GM12872 (cell line): ENCODE results near the gene CSRP1.

Experiments used
- TF ChIP-seq, protein P1 (sequence below): IDR thresholded peaks from 3 replicates; pipeline ENCODE4 v1.5.1; 2011; ENCODE audit warnings: low read depth, mild to moderate bottlenecking, low read length, moderate library complexity; ENCODE audit not compliant: insufficient read depth

The CSRP1 gene

DNA sequence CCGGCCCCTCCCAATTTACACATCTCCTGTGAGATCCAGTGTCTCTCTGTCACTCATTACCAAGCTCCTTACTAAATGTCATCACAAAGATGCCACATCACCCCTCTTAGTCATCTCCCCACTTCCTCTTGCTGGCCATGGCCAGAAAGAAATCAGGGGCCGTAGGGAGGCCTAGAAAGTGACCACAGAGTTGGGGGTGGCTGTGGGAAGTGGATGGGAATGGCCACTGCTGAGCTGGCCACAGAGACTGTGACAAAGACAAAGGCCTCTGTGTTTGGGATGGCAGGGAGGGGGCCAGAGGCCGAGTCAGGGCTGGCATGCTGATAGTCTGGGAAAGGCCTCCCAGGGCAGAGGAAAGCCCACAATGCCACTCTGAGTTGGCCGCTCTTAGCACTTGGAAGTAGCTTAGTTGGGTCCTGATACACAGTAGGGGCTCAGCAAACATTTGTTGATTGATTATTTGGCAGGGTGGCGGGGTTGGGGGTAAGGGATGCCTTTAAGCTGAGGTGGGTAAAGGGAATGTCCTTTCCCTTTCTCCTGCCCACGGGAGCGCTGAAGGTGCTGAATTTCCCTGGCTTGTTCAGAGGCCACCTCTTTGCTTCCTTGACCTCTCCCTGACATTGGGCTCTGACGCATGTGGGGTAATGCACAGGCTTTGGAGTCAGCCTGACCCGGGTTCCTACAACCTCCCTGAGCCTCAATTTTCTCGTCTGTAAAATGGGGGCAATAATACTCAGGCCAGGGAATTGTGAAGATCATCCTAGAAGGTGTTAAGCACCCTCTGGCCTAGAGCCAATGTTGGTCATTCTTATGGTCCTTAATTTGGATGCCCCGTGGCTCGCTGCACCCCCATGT lies 45.2 kb upstream of the CSRP1 start:
- TF ChIP-seq, protein P1, sequence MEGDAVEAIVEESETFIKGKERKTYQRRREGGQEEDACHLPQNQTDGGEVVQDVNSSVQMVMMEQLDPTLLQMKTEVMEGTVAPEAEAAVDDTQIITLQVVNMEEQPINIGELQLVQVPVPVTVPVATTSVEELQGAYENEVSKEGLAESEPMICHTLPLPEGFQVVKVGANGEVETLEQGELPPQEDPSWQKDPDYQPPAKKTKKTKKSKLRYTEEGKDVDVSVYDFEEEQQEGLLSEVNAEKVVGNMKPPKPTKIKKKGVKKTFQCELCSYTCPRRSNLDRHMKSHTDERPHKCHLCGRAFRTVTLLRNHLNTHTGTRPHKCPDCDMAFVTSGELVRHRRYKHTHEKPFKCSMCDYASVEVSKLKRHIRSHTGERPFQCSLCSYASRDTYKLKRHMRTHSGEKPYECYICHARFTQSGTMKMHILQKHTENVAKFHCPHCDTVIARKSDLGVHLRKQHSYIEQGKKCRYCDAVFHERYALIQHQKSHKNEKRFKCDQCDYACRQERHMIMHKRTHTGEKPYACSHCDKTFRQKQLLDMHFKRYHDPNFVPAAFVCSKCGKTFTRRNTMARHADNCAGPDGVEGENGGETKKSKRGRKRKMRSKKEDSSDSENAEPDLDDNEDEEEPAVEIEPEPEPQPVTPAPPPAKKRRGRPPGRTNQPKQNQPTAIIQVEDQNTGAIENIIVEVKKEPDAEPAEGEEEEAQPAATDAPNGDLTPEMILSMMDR = no peak

DNA sequence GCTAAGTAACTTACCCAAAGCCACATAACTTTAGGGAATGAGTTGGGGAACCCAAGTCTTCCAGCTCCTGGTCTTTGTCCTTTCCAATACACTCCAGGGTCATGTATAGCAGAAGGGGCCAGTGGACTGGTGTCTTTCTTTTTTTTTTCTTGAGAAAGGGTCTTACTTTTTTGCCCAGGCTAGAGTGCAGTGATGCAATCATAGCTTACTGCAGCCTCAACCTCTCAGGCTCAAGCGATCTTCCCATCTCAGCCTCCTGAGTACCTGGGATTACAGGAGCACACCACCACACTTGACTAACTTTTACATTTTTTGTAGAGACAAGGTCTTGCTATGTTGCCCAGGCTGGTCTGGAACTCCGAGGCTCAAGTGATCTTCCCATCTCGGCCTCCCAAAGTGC lies 44.2 kb upstream of the CSRP1 start:
- TF ChIP-seq, protein P1 = no peak

DNA sequence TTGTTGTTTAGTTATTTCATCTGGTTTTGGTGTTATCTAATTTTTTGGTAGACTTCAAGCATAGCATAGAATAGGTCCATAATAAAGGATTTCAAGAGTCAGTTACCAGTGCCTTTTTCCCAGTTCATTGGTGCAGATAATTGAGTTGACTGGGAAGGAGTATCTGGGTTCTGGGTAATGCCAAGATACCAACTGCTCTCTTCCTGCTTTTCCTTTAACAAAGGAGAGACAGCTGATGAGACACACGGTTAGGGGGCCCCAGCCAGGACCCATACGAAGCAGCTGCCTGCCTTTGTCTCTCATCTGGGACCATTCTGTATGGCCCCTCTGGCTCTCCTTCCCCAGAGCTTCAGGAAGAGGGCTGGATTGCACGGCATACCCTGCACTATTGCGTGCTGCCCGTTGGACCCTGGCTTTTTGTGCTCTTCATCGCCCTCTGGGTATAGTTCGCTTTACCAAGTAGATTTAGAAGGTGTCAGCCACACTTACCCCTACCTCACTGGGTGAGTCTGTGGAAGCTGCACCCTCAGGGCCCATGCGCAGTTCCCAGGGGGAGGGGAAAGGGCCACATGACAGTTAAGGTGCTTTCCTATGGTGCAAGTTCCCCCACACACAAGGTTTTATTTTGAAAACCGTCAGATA lies 39.0 kb upstream of the CSRP1 start:
- TF ChIP-seq, protein P1 = no peak

DNA sequence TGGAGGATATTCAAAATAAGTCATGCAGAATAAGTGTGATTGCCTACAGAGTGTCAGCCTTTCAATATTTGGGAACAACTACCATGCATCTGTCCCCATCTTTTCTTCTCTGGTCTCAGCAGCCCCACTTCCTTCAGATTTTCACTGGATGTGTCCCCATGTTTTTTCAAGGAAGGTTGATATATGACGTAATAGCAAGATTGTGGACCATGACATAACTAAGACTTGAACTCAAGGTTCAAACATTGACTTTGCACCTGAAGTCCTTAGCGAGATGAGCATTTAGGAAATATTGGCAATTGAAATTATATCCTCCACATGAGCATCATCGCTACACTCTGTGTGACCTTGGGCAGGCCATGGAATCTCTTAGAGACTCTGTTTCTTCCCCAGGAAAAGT lies 37.8 kb upstream of the CSRP1 start:
- TF ChIP-seq, protein P1 = no peak

DNA sequence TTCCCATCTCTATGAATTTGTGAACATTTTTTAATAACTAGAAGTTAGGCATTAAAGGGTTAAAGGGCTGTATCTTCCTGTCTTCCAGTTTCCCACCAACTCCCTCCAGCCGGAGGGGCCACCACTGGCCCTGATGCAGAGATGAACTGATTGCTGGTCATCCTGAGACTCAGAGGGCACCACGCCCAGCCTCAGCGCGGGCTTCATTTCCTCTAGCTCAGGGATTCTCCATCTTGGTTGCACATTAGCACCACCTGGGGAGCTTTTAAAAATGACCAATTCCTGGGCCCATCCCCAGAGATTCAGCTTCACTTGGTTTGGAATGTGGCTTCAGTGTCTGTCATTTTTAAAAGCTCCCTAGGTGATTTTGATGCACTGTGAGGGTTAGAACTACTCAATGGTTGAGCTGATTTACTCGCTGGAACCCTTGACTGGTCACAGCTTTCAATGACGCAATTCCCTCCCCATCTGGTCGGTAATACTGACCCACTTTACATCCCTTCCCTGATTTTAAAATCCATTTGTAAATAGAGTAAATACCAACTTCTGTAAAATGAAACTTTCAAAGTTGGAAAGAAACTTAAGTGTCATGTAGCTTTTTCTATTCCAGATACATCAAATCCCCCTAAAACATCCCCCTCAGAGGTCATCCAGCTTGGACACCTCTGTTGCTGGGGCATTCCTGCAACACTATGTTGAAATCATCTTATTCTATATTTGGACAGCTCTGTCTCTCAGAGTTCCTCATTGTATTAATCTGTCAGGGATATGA lies 37.1 kb upstream of the CSRP1 start:
- TF ChIP-seq, protein P1 = no peak

DNA sequence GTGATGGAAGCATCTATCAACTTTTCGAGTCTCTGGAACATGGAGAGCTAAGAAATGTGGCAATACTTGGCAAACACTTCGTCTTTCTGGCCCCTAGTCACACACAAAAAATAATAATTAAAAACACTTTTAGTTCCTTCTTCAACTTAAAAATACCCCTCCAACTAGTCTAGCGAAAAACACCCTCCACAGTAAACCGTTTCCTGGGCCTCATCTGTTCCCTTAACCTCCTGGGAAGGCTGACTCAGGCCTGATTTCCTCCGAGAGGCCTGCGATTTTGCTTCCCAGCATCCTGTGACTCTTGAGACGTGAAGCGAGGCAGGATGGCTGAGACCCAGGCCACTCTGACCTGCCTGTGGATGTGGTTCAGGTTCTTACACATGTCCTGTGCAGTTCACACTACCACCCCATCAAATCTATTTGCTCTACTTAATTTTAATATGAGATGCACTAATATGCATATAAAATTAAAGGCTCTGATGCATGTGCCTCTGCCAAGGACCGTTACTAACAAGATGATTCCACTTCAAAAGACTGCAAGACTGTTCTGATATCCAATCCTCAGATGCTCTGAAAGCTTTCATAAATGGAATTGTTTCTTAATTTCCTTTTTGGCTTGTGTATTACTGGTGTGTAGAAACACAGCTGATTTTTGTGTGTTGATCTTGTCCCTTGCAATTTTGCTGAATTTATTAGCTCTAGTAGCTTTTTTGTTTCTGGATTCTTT lies 35.5 kb upstream of the CSRP1 start:
- TF ChIP-seq, protein P1 = no peak
